HG02943 (cell line): Measurements from ENCODE around the gene VPS16.
A peak's percentile ranks its signal among the peaks of the same experiment; 100 is the strongest.

Experiments used
- ATAC-seq: cut with Tn5 transposase; IDR thresholded peaks from one replicate; pipeline ENCODE4 v1.9.1; 2021; ENCODE audit warnings: mild to moderate bottlenecking, low read depth, moderate library complexity; ENCODE audit not compliant: unreplicated experiment

Gene VPS16

DNA sequence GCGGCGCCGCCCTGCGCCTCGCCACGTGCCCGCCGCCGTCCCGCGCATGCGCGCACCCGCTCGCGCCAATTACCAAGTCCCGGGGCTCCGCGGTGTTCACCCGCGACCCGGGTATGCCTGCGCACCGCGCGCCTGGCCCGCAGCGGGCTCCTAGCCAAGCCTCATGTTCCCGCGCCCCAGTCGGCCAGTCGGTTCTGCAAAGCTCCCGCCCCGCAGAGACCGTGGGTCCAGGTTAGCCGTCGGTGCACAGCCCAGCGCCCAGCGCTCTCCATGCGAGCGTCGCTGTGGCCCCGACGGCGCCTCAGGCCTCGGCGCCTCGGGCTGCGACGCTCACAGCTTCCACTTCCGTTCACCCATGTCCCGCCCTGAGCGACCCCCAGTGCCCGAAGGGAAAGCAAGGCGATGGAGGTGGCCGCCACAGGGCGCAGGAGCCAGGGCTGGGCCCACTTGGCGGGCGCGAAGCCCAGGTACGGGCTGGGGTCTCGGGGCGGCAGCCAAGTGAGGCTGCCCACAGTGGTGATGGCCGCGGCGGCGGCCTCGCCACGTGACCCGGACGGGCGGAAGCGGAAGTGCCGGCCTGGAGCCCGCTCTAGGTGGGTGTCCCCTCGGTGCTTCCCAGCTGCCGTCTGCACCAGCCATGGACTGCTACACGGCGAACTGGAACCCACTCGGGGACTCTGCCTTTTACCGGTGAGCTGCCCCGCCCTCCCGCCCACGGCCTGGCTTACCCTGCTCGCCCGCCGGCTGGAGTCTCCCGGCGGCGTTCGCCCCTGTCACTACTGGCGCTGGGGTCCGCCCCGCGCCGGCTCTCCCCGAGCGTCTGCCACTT is at the start of gene VPS16, which contains the start of gene PCED1A:
VPS16 (plus strand) TSS at position 608 of the 829 bp plus-strand sequence; CDS start at position 638, 30 bp downstream.
PCED1A (minus strand) TSS at position 518 of the 829 bp plus-strand sequence. CDS start 743 bp downstream, outside the sequence.
- ATAC-seq, result peak; percentile 82

DNA sequence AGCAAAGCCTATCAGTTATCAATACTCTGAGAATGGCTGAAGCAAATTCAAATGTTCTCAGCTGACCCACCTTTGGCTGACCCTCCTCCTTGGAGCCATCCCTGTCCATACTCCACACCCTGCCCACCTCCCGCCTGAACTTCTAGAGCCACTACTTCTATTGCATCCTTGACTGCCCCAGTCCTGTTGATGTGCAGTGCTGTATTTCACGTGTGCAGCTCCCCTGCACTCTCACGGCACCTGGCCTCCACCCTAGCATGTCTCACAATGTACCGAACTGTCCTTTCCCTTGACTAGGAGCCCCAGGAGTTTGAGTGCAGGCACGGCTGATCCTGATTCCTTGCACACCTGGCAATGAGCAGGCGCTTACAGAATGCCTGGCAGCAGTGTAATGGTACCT is 47.1 kb upstream of the VPS16 start:
- no peak for ATAC-seq

DNA sequence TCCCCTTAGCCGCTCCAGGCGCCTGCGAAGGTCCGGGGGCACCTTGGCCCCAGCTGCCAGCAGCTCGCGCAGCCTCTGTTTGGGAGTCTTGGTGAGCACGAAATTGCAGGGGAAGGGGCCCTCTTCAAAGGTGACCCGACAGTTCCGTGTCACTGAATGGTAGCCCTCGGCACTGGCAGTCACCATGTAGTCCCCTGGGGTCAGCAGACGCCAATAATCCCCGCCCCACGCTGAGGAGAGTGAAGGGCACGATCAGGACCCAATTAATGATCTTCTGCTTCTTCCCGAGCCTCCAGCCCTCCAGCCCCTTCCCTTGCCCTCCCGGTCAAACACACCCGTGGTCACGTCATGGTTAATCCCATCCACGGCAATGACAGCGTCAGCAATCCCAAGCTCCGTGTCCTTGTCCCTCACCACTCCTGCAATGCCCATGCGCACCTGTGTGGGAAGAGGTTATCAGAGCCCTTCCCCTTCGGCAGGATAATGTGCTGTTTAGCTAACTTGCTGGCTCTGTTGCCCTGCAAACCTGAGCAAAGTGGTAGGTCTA is 46.3 kb upstream of the VPS16 start:
- no peak for ATAC-seq

DNA sequence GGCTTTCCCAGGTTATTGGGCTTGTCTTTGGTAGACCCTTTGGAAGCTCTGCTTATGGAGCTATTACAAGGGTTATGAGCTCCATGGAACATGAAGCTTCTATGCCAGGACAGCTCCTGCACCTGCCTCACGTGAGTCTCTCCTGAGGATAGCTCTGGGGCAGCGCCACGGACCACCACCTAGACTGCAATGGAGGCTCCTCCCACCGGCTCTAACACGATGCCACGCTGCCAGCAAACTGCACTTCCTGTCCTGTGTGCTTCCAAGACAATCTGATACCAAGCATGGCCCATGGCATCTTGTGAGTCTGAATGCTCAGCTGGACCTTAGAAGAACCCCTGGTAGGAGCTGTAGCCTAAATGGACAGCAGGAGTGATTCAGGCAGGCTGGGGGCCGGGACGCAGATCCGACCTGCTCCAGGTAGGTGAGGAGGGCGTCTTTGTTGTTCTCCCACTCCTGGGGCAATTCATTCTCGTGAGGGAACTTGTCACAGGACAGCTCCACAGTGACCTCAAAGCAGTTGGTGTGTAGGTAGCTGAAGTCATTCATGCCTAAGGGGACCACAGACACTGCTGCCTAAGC is 45.6 kb upstream of the VPS16 start:
- no peak for ATAC-seq

DNA sequence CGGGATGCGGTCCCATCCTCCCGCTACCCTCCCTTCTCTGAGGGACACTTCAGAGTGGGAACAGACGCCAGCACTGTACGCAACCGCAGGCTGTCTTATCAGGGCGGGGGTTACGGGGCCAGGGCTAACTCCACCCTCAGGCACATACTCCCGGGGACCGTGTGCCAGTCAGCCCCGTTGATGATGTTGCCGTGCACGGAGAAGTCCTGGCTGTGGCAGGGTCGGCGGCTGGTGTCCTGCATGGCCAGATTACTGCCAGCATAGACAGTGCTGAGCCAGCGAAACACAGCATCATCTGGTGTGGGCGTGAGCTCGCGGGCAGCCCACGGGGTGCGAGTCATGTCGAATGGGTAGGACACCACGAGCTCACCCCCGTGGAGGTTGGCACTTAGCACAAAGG is 45.1 kb upstream of the VPS16 start:
- ATAC-seq, result no peak

DNA sequence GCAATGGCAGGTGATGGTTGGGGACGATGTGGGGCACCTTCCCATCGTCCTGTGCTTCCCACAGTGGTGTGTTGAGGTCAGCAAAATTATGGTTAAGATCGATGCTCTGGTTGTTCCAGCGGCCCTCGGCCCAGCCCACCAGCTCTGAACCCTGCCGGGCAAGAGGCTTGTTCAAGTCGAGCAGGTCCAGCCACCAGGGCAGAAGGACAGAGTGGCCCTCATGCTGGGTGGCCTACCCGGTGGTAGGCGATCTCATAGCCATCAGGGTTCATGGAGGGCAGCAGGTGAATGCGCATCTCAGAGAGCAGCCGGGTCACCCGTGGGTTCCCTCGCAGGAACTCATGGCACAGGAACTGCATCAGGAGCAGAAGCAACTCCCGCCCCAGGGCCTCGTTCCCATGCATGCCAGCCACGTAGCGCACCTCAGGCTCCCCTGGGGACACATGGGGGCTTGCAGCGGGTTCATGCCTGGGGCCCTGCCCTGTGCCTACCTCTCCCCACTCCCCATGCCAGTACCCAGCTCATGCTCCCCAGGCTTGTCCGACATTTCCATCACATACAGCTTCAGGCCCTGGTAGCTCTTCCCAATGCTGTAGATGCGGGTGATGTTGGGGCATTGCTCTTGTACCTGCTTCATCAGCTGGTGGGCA is 44.4 kb upstream of the VPS16 start:
- no peak for ATAC-seq

DNA sequence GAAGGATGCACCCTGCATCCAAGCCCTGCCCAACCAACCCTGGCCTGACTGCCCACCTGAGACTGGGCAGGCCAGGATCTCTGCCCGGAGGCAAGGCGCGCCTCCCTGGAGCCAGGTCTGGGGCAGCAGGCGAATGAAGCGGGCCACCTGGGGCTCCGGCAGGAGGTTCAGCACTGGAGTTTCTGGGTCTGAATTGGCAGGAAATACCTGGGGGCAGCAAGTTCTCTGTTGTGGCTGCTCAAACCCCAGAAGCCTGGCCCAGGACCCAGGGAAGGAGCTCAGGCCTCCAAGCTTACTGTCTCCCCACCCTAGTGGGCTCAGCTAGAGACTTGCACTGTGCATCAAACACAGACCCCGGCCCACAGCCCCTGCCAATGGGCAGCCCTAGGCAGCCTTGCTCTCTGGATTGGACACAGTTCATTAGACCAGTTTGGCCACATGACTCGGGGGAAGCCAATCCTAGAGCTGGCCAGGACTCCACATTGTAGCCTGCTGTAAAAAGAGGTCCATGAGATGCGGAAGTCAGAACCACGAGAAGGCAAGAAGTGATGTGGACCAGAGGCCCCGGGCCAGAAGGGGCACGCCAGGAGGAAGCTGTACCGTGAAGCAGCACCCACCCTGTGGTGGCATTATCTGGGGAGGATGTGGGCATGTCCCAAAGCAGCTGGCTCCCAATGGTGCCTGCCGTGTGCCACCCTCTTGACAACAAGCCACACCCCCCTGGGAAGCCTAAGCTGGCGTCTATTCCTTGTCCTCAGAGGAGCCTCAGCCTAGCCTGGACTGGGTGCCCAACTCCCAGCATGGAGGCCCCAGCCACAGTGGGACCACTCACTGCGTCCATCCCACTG is 43.2 kb upstream of the VPS16 start:
- ATAC-seq, result no peak

DNA sequence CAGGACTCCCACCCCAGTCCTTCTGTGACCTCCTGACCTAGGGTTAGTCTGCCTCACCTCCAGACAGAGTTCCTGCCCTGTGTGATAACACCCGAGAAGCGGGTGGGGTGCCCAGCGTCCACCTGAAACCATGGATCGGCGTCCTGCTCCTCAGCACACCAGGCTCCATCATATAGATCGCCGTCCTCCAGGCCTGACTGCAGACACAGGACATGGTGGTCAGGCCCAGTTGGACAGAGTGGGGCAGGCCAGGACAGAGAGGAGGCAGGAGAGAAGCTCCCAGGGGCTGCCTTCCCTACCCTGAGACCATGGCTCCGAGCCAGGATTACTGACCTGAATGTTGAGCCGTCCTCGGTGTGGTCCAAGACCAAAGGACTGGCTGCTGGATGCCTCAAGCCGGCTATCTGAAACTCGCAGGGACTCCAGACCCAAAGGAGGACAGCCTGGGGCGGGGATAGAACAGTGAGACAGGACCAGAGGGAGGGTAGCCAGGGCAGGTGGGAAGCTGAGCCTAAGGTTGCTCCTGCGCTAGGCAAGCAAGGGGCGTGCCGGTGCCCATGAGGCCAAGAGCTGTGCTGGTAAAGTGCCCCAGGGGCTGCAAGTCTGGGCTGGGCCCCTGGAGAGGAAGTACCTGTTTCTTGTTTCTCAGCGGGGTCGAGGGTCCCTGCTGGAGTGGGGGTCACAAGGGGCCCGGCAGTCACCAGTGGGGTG is 42.3 kb upstream of the VPS16 start:
- ATAC-seq, result no peak

DNA sequence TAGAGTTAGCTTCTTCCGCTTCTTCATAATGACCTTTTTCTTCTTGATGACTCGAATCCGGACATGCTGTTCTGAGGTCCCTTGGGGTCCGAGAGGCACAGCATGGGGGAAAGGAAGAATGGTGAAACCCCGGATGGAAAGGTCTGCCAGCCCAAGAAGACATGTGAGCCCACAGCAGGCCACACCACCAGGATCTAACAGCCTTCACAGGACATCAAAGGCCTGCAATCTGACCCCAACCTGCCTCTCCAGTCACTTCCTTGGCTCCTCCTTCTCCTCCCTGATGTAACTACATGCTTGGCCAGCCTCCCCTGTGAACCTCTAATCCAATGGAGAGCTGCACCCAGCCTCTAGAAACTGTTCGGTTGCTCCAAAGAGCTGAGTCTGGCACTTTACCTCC is 41.7 kb upstream of the VPS16 start:
- ATAC-seq, result no peak

DNA sequence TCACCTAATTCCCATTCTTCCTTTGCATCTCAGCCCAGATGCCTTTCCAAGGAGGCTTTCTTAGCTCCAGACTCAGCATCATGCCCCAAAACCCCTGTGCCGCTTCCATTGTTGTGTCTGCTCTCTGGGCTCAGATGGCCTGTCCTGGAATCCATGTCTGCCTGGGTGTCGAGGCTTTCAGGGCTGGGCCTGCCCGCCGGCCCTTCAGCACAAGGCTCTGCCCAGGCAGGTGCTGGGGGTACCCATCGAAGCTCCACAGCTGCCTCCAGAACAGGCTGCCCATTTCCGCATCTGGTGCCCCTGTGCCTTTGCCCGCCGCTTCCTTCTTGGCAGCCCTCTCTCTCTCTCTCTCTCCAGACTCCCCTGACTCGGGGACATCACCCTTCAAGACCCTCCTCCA is 41.3 kb upstream of the VPS16 start:
- ATAC-seq, result no peak

DNA sequence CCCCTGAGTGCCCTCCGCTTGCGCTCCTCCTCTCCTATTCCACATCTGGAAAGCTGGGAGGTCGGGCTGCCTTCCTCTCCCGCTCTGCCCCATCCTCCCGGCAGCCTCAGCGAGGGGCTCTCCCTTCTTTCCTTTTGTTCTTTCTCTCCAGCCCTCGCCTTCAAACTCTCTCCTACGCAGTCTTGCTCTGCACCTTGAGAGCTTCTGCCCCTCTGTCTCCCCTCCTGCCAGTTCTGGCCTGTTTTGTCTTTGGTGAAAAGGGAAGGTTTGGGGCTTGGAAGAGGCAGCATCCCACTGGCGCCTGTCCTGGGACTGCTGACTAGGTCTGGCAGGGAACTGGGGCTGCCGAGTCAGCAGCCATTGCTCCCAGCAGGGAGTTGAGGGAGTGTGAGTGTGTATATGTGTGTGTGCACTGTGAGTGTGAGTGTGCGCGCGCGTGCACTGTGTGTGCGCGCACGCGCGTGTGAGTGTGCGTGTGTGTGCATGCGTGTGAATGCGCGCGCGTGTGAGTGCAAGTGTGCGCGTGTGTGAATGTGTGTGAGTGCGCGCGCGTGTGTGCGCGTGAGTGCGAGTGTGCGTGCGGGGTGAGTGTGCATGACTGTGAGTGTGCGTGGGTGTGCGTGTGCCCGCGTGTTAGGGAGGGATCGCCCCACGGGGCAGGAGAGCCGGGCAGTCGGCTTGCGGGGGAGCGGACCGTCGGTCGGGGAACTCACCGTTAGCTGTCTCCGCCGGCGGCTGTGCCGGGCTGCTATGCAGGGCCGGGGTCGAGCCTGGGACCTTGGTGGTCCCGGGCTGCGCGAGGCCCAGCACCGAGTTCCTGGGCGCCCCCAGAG is 40.6 kb upstream of the VPS16 start:
- ATAC-seq, result no peak

DNA sequence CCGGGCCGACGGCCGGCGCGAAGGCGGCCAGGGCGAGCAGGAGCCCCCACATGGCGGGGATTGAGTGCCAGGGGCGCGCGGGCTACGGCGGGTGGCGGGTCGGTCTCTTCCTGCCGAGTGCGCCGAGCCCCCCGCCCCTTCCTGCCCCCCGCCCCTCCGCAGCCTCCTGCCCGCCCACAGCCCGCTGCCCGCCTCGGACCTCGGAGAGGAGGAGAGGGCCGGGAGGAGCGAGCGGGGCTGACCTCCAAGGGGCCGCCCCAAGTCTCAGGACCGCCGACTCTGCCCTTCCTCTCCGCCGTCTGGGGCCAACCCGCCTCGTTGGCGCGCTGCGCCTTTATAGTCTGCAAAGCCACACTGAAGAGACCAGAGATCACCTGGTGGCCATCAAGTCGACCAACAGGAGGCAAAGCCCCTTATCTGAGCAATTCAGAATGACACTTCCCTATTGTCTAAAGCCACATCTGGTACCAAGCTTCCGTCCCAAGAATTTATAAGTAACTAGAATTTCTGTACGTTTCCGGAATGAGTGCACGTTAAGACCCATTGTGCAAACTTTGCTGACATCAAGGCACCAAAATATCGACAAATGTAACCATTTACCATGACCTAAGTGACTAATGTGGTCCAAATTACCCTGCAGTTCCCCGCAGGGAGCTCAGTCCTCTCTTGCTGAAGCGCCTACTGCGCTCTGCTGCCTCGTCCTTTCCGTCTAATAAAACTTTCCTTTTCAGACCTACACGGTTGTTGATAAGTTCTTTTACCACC is 39.8 kb upstream of the VPS16 start, which contains the start of gene CPXM1:
CPXM1 (minus strand) TSS at position 107 of the 765 bp plus-strand sequence; CDS start at position 52, 55 bp downstream.
- ATAC-seq, result peak; percentile 71

DNA sequence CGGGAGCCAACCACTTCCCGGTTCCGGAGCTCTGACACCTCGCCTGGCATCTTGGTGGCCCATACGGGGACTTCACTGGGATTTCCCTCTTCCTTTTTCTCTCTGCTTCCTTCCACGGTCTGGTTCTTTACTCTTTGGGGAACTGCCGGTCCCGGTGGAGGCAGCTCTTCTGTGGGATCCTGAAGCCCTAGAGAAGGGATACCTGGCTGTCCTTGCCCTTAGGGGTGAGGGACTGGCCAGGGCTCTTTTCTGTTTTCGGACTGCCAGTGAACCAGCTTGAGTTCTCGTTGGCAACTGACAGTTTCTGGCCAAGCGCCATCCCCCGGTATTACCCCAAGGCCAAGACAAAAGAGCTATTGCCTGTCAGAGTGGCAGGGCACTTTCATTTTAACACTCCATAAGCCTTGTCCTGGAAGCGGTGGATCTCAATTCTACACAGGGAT is 39.2 kb upstream of the VPS16 start:
- ATAC-seq, result no peak

DNA sequence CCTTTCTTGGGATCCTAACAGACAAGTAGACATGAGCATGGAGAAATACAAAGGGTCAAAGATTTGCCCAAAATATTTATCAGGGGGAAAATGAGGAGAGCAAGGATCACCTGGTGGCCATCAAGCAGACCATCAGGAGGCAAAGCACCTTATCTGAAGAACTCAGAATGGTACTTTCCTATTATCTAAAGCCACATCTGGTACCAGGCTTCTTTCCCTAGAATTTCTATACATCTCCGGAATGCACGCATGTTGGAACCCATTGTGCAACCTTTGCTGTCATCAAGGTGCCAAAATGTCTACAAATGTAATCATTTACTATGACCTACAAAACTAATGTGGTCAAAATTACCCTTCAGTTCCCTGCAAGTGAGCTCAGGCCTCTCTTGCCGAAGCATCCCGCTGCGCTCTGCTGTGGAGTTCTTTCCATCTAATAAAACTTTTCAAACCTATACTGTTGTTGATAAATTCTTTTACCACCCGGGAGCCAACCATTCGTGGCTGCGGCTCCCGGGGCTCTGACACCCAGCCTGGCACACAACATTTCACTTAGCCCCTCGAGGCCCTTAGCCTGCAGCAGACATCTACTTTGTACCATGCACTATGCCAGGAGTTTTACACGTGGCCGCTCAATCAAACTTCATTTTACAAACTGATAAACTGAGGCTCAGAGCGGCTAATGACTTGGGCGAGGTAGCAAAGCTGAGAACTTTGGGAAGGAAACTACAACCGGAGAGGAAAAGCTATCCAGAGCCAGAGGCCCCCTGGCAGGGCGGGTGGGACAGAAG is 36.3 kb upstream of the VPS16 start:
- no peak for ATAC-seq

DNA sequence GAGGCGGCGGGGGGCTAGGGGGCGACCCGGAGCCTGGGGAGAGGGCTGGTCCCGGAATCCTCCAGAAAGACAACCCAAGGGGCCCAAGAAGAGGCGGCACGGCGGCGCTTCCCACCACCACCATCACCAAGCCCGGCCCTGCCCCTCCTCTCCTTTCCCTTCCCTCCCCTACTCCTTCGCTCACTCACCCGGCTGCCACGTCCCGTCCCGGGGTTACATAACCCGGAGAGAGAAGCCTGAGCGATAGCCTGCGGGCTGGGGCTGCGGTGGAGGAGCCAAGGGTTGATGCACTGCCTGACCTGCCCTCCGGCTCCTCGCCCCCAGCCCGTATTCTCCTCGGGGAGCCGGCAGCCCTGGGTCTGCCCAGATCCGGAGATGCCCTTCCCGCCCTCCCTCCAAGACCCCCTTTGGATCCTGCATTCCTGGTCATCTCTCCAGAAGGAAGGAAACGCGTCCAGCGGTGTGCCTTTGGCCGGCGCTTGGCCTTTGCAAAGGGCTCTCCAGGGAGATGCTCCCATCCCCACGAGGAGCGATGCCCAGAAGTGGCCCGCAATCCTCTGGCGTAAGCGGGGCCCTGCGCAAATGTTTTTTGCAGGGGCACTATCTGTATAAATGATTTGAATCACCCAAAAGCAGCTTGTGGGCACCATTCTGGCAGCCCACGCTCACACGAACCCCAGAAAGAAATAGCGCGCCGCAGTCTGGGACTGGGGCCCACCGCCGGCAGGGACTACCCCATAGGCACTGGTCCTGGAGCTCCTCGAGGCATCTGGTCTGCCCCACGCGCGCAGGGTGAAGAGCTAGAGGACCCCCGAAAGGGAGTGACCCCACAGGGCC is 35.5 kb upstream of the VPS16 start:
- no peak for ATAC-seq

DNA sequence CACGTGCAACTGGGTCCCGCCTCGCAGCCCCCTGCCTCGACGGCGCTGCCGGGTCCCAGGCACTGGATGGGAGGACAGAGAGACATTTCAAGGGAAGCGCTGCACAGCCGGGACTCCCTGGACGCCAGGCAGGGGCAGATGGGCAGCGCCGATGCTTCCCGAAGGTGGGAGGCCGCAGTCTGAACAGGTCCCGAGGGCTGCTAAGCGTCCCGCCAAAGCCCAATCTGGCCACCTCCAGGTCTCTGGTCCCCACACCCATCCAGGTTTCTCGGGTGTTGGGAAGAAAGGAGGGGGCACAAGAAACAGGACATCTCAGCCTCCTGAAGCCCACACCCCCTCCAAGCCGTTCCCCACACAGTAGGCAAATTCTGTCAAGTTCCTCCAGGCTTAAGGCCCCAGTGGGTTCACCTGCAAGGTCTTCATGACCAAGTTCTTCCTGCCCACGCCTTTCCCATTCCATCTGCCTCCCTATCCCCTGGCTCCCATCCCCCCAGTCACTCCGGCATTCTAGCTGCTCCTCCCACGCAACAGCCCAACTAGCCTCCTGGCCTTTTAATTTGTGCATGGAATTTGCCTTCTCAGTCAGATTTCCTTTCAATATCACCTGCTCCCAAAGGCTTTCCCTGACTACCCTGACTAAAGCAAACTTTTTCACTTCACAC is 34.7 kb upstream of the VPS16 start:
- no peak for ATAC-seq
